Neural crest cell (in vitro differentiated cells): ENCODE results near the gene PUM1. TPM values are rescaled to one million over a fixed set of nuclear protein-coding genes. Genes with fewer than 3 reads are reported as not detected.

ENCODE experiments used
- DNase-seq: peaks from one replicate; pipeline ENCODE4 v3.0.0; 2021; ENCODE audit warnings: low read depth, mixed read lengths, low spot score
- H3K27ac Mint-ChIP-seq: one replicate; pipeline ENCODE4 v1.8.0; 2021; ENCODE audit warnings: mild to moderate bottlenecking, mixed read lengths; ENCODE audit not compliant: unreplicated experiment
- H3K27me3 Mint-ChIP-seq: 2 replicates; pipeline ENCODE4 v1.8.0; 2021; ENCODE audit warnings: low read depth, mild to moderate bottlenecking, mixed read lengths
- H3K36me3 Mint-ChIP-seq: 2 replicates; pipeline ENCODE4 v1.8.0; 2021; ENCODE audit warnings: low read depth, mild to moderate bottlenecking, mixed read lengths
- H3K4me1 Mint-ChIP-seq: 2 replicates; pipeline ENCODE4 v1.8.0; 2021; ENCODE audit warnings: mixed read lengths
- H3K4me3 Mint-ChIP-seq: one replicate; pipeline ENCODE4 v1.8.0; 2021; ENCODE audit warnings: mild to moderate bottlenecking, mixed read lengths
- H3K9me3 Mint-ChIP-seq: 2 replicates; pipeline ENCODE4 v1.8.0; 2021; ENCODE audit warnings: mixed read lengths
- total RNA-seq: library from RNA; stranded (reverse); gene quantifications from 2 replicates; pipeline ENCODE4 v1.2.1, GENCODE V29; 2021
- TF ChIP-seq, protein P1 (sequence below): fragments of 200-600 bp; sonication (generic); conservative IDR thresholded peaks from 2 replicates; pipeline ENCODE4 v1.5.0; 2021; ENCODE audit warnings: antibody characterized with exemption, mild to moderate bottlenecking

The PUM1 gene
- total RNA-seq, 1 donor from 2014 or later, result 164 TPM

DNA sequence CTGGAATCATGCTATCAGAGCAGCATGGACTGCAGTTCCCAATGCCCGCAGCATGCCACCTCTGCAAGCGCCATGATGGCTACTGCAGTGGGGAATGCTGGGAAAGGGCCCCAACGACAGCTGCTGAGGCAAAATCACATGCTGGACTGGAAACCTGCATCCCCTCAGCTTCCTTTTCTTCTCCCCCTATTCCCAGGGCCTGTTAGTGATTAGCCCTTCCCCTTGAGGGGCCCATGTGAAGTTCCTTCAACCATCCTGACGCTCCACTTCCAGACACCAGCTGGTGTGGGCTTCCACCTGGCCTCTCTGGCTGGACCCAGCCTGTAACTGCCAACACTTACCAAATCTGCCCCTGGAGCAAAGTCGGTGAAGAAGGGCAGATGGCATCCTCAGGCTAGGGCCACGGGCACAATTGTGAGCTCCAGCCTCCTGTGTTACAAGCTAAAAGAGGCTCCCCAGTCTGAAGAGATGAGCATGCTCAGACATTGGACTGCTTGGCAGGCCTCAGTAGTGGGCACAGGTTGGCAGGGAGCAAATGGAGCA, 134.8 kb downstream of the PUM1 start:
- H3K27ac Mint-ChIP-seq, result peak overlapping the region; percentile 59
- peaks cover 2% of the 10 kb centered on the region for H3K27me3 Mint-ChIP-seq
- TF ChIP-seq, protein P1, sequence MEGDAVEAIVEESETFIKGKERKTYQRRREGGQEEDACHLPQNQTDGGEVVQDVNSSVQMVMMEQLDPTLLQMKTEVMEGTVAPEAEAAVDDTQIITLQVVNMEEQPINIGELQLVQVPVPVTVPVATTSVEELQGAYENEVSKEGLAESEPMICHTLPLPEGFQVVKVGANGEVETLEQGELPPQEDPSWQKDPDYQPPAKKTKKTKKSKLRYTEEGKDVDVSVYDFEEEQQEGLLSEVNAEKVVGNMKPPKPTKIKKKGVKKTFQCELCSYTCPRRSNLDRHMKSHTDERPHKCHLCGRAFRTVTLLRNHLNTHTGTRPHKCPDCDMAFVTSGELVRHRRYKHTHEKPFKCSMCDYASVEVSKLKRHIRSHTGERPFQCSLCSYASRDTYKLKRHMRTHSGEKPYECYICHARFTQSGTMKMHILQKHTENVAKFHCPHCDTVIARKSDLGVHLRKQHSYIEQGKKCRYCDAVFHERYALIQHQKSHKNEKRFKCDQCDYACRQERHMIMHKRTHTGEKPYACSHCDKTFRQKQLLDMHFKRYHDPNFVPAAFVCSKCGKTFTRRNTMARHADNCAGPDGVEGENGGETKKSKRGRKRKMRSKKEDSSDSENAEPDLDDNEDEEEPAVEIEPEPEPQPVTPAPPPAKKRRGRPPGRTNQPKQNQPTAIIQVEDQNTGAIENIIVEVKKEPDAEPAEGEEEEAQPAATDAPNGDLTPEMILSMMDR, result no peak
- H3K9me3 Mint-ChIP-seq, result no peaks in the 10 kb centered on the region
- no peak for DNase-seq
- H3K4me1 Mint-ChIP-seq, result peaks cover 41% of the 10 kb centered on the region
- H3K4me3 Mint-ChIP-seq, result no peak overlapping the region
- H3K36me3 Mint-ChIP-seq, result peaks cover 10% of the 10 kb centered on the region

DNA sequence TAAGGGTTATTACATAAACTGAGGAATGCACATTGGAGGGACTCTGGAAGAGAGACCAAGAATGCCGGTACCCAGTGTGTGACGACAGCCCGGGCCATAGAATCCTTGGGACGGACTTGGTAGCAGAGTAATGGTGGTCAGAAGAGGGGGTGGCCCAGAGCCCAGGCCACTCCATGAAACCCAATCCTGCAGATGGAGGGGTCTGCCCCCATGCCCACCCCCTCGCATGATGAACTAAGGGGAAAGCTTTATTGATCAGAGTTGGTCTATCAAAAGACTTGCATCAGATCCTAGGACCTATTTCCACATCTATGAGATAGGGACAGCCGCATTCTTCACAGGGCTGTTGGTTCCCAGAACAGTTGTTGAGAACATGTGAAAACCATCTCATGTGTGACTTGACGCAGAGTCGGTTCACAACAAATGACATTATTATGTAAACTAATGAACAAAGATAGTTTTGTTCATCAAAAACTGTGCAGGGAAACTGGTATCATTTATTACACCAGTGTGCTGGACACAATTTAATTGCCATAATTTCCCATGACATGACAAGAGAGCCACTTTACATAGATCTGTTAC, 135.5 kb downstream of the PUM1 start:
- Mint-ChIP-seq H3K27me3 (peaks cover 2% of the 10 kb centered on the region), H3K27ac (no peak overlapping the region), H3K9me3 (no peaks in the 10 kb centered on the region), H3K36me3 (peaks cover 8% of the 10 kb centered on the region), H3K4me3 (no peak overlapping the region), H3K4me1 (peaks cover 38% of the 10 kb centered on the region)
- no peak for DNase-seq
- TF ChIP-seq, protein P1, result no peak

DNA sequence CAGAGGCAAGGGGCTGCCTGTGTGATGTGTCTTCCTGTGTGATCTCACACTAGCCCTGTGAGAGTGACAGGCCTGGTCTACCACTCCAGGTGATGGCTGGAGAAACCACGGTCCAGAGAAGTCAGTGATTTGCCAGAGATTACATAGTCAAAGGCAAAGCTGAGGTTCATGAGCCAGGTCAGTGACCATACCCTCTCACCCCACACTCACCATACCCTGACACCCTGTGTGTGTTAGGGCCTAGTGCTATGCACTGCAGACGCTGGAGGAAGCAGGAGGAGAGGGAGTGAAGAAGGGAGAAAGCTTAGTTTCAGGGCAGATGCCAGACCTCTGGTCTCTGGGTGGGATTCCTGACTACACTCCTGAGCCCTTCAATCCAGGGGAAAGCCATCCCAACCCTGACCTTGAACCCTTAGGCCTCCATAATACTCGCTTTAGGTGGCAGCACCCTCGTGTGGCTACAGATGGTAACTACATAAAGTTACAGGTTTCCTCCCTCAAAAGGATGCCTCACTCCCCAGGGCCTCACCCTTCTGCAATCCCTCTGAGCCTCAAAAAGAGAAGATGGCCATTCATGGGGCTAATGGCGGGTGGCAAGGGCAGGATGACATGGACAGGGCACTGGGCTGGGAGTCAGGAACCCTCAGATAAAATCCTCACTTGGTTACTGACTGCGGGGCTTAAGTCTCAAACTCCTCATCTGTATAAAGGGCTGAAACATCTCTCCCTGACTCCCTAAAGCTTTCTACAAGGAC, 136.2 kb downstream of the PUM1 start:
- Mint-ChIP-seq H3K27ac (peak overlapping the region; percentile 78), H3K4me1 (peaks cover 33% of the 10 kb centered on the region), H3K36me3 (peaks cover 2% of the 10 kb centered on the region), H3K9me3 (no peaks in the 10 kb centered on the region), H3K4me3 (no peak overlapping the region), H3K27me3 (peaks cover 2% of the 10 kb centered on the region)
- TF ChIP-seq, protein P1, result peak; percentile 80
- DNase-seq, result peak; percentile 69

DNA sequence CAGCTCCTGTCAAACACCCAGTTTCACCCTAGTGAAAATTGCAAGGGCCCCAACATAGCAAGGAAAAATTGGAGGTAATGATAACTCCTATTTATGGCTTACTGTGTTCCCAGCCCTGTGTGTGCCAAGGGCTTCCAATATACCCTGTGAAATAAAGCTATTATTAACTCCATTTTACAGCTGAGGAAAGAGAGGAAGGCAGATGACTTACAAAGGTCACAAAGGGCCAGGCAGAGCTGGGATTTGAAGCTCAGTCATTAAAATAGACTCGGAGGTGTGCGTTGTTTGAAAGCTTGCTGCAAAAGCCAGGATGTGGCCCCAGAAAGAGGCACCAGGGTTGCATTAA, 136.8 kb downstream of the PUM1 start:
- H3K36me3 Mint-ChIP-seq, result no peaks in the 10 kb centered on the region
- peaks cover 28% of the 10 kb centered on the region for H3K4me1 Mint-ChIP-seq
- H3K27ac Mint-ChIP-seq, result no peak overlapping the region
- peaks cover 2% of the 10 kb centered on the region for H3K27me3 Mint-ChIP-seq
- H3K4me3 Mint-ChIP-seq, result peak overlapping the region; percentile 5
- no peak for DNase-seq
- TF ChIP-seq, protein P1, result no peak
- no peaks in the 10 kb centered on the region for H3K9me3 Mint-ChIP-seq

DNA sequence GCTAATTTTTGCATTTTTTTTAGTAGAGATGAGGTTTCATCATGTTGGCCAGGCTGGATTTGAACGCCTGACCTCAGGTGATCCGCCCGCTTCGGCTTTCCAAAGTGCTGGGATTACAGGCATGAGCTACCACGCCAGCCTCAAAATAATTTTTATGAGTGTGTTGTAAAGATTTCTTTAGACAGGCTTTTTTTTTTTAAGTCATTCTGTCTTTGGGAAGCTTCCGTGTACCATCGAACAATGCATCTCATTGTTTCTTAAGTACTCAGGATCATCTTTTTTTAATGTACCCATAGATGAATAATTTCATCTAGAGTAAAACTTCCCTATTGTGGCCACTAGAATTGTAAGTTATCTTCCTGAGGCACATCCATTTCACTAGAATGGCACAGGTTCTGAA, 137.3 kb downstream of the PUM1 start:
- no peaks in the 10 kb centered on the region for H3K36me3 Mint-ChIP-seq
- H3K4me1 Mint-ChIP-seq, result peaks cover 28% of the 10 kb centered on the region
- H3K9me3 Mint-ChIP-seq, result no peaks in the 10 kb centered on the region
- H3K27me3 Mint-ChIP-seq, result peaks cover 2% of the 10 kb centered on the region
- no peak overlapping the region for H3K27ac Mint-ChIP-seq
- no peak overlapping the region for H3K4me3 Mint-ChIP-seq
- TF ChIP-seq, protein P1, result no peak
- no peak for DNase-seq
